SK-N-SH treated with all-trans-retinoic acid at 6 μM for 48 hours (cell line): ENCODE results near the gene CENPP.

Source experiments
- ATAC-seq: fragments of 200-7000 bp; cut with Tn5 transposase; 3 replicates; pipeline ENCODE4 v1.9.1; 2020; ENCODE audit warnings: mild to moderate bottlenecking, moderate library complexity
- ARNTL ChIP-seq: fragments of 450-650 bp; formaldehyde crosslinking; IDR thresholded peaks from 2 replicates; pipeline ENCODE4 v1.5.0; 2020; ENCODE audit warnings: low read depth, mild to moderate bottlenecking, moderate library complexity, borderline replicate concordance
- GLIS3 ChIP-seq: fragments of 250-450 bp; sonication (Bioruptor Pico); IDR thresholded peaks from 2 replicates; pipeline ENCODE4 v1.5.0; 2020; ENCODE audit warnings: mild to moderate bottlenecking, moderate library complexity
- ISL1 ChIP-seq: fragments of 250-450 bp; sonication (Bioruptor Pico); IDR thresholded peaks from 2 replicates; pipeline ENCODE4 v2.1.2; 2022; ENCODE audit warnings: mild to moderate bottlenecking, moderate library complexity
- OSR1 ChIP-seq: fragments of 250-450 bp; sonication (Bioruptor Pico); IDR thresholded peaks from 2 replicates; pipeline ENCODE4 v1.8.0; 2022; ENCODE audit warnings: moderate library complexity, mild to moderate bottlenecking, inconsistent platforms
- RARB ChIP-seq: fragments of 250-450 bp; sonication (Bioruptor Pico); IDR thresholded peaks from 2 replicates; pipeline ENCODE4 v1.8.0; 2021; ENCODE audit warnings: mild to moderate bottlenecking, moderate library complexity
- TCF4 ChIP-seq: fragments of 250-450 bp; sonication (Bioruptor Pico); IDR thresholded peaks from 2 replicates; pipeline ENCODE4 v1.8.0; 2021; ENCODE audit warnings: mild to moderate bottlenecking, moderate library complexity, borderline replicate concordance
- ZC3H10 ChIP-seq: fragments of 250-450 bp; sonication (Bioruptor Pico); IDR thresholded peaks from 2 replicates; pipeline ENCODE4 v1.5.1; 2021; ENCODE audit warnings: mild to moderate bottlenecking, moderate library complexity
- ZFP3 ChIP-seq: fragments of 250-450 bp; sonication (Bioruptor Pico); IDR thresholded peaks from 2 replicates; pipeline ENCODE4 v1.5.0; 2020; ENCODE audit warnings: mild to moderate bottlenecking, moderate library complexity
- ZFP30 ChIP-seq: fragments of 450-650 bp; formaldehyde crosslinking; IDR thresholded peaks from 2 replicates; pipeline ENCODE4 v1.5.0; 2022; ENCODE audit warnings: mild to moderate bottlenecking, moderate library complexity
- ZNF70 ChIP-seq: fragments of 450-650 bp; formaldehyde crosslinking; IDR thresholded peaks from 2 replicates; pipeline ENCODE4 v1.5.0; 2020; ENCODE audit warnings: mild to moderate bottlenecking, moderate library complexity
- ZNF8 ChIP-seq: fragments of 450-650 bp; formaldehyde crosslinking; IDR thresholded peaks from 2 replicates; pipeline ENCODE4 v1.5.0; 2020; ENCODE audit warnings: mild to moderate bottlenecking, moderate library complexity
- TF ChIP-seq, protein P1 (sequence below): fragments of 250-450 bp; sonication (Bioruptor Pico); IDR thresholded peaks from 2 replicates; pipeline ENCODE4 v1.5.1; 2020; ENCODE audit warnings: low read depth, mild to moderate bottlenecking, moderate library complexity
- TF ChIP-seq, protein P2 (sequence below): fragments of 250-450 bp; sonication (Bioruptor Pico); IDR thresholded peaks from 2 replicates; pipeline ENCODE4 v1.5.0; 2020; ENCODE audit warnings: mild to moderate bottlenecking, moderate library complexity
- TF ChIP-seq, protein P3 (sequence below): fragments of 250-450 bp; sonication (Bioruptor Pico); IDR thresholded peaks from 2 replicates; pipeline ENCODE4 v1.8.0; 2020; ENCODE audit warnings: mild to moderate bottlenecking, moderate library complexity, borderline replicate concordance
- TF ChIP-seq, protein P4 (sequence below): fragments of 250-450 bp; sonication (Bioruptor Pico); IDR thresholded peaks from 2 replicates; pipeline ENCODE4 v1.5.1; 2021; ENCODE audit warnings: mild to moderate bottlenecking, moderate library complexity

Gene CENPP

DNA sequence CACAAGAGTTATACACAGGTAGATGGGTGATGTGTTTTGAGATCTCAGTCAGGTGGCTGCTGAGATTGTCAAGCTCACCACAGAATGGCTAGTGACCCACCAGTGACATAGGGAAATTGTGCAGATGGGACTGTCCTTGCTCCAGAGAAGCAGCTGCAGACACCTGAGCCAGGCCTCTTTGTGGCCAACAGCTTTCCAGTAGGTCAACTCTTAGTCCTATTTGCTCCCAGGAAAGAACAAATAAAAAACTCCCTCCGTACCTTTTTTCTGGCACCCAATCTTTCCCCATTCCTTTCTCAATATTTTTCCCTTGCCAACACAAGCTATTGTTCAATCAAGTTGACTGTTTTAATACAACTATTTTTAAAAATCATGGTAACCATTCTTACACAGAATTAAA is 46.5 kb upstream of the CENPP start:
- no peak for TF ChIP-seq ZNF70
- no peak for TF ChIP-seq GLIS3 (CRISPR knock-in tag)
- no peak for TF ChIP-seq ZNF8 (CRISPR knock-in tag)
- TF ChIP-seq ISL1 (CRISPR knock-in tag), result no peak
- TF ChIP-seq, protein P1, sequence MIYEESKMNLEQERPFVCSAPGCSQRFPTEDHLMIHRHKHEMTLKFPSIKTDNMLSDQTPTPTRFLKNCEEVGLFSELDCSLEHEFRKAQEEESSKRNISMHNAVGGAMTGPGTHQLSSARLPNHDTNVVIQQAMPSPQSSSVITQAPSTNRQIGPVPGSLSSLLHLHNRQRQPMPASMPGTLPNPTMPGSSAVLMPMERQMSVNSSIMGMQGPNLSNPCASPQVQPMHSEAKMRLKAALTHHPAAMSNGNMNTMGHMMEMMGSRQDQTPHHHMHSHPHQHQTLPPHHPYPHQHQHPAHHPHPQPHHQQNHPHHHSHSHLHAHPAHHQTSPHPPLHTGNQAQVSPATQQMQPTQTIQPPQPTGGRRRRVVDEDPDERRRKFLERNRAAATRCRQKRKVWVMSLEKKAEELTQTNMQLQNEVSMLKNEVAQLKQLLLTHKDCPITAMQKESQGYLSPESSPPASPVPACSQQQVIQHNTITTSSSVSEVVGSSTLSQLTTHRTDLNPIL (CRISPR knock-in tag), result no peak
- TF ChIP-seq, protein P2, sequence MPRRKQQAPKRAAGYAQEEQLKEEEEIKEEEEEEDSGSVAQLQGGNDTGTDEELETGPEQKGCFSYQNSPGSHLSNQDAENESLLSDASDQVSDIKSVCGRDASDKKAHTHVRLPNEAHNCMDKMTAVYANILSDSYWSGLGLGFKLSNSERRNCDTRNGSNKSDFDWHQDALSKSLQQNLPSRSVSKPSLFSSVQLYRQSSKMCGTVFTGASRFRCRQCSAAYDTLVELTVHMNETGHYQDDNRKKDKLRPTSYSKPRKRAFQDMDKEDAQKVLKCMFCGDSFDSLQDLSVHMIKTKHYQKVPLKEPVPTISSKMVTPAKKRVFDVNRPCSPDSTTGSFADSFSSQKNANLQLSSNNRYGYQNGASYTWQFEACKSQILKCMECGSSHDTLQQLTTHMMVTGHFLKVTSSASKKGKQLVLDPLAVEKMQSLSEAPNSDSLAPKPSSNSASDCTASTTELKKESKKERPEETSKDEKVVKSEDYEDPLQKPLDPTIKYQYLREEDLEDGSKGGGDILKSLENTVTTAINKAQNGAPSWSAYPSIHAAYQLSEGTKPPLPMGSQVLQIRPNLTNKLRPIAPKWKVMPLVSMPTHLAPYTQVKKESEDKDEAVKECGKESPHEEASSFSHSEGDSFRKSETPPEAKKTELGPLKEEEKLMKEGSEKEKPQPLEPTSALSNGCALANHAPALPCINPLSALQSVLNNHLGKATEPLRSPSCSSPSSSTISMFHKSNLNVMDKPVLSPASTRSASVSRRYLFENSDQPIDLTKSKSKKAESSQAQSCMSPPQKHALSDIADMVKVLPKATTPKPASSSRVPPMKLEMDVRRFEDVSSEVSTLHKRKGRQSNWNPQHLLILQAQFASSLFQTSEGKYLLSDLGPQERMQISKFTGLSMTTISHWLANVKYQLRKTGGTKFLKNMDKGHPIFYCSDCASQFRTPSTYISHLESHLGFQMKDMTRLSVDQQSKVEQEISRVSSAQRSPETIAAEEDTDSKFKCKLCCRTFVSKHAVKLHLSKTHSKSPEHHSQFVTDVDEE, result no peak
- TF ChIP-seq, protein P3, sequence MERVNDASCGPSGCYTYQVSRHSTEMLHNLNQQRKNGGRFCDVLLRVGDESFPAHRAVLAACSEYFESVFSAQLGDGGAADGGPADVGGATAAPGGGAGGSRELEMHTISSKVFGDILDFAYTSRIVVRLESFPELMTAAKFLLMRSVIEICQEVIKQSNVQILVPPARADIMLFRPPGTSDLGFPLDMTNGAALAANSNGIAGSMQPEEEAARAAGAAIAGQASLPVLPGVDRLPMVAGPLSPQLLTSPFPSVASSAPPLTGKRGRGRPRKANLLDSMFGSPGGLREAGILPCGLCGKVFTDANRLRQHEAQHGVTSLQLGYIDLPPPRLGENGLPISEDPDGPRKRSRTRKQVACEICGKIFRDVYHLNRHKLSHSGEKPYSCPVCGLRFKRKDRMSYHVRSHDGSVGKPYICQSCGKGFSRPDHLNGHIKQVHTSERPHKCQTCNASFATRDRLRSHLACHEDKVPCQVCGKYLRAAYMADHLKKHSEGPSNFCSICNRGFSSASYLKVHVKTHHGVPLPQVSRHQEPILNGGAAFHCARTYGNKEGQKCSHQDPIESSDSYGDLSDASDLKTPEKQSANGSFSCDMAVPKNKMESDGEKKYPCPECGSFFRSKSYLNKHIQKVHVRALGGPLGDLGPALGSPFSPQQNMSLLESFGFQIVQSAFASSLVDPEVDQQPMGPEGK, result no peak
- TF ChIP-seq TCF4 (CRISPR knock-in tag), result no peak
- TF ChIP-seq ZFP3, result no peak
- TF ChIP-seq ZC3H10 (CRISPR knock-in tag), result no peak
- no peak for TF ChIP-seq OSR1 (CRISPR knock-in tag)
- TF ChIP-seq ZFP30 (CRISPR knock-in tag), result no peak
- TF ChIP-seq ARNTL (CRISPR knock-in tag), result no peak
- no peak for TF ChIP-seq RARB
- TF ChIP-seq, protein P4, sequence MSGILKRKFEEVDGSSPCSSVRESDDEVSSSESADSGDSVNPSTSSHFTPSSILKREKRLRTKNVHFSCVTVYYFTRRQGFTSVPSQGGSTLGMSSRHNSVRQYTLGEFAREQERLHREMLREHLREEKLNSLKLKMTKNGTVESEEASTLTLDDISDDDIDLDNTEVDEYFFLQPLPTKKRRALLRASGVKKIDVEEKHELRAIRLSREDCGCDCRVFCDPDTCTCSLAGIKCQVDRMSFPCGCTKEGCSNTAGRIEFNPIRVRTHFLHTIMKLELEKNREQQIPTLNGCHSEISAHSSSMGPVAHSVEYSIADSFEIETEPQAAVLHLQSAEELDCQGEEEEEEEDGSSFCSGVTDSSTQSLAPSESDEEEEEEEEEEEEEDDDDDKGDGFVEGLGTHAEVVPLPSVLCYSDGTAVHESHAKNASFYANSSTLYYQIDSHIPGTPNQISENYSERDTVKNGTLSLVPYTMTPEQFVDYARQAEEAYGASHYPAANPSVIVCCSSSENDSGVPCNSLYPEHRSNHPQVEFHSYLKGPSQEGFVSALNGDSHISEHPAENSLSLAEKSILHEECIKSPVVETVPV (CRISPR knock-in tag), result no peak
- no peak for ATAC-seq

DNA sequence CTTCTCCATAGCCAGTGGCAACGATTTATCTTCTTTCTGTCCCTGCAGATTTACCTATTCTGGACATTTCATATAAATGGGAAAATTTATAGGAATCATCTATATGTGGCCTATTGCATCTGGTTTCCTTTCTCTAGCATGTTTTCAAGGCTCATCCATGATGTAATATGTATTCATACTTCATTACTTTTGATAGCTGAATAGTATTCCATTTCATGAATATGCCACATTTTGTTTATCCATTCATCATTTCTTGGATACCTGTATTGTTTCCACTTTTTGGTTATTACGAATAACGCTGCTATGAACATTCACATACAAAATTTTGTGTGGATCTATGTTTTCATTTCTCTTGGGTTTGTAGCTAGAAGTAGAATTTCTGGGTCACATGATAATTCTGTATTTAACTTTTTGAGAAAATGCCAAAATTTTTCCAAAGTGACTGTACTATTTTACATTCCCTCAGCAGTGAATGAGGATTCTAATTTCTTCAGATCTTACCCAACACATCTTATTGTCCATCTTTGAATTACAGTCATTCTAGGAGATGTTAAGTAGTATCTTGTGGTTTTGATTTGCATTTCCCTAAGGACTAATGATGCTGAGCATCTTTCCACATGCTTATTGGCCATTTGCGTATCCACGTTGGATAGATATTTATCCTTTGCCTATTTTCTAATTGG is 35.9 kb upstream of the CENPP start:
- ATAC-seq, result no peak
- TF ChIP-seq, protein P4 (CRISPR knock-in tag), result no peak
- peak; percentile 52; the same call in 1 of the 2 replicates for TF ChIP-seq ZNF8 (CRISPR knock-in tag)
- TF ChIP-seq ZFP30 (CRISPR knock-in tag), result no peak
- no peak for TF ChIP-seq ZC3H10 (CRISPR knock-in tag)

DNA sequence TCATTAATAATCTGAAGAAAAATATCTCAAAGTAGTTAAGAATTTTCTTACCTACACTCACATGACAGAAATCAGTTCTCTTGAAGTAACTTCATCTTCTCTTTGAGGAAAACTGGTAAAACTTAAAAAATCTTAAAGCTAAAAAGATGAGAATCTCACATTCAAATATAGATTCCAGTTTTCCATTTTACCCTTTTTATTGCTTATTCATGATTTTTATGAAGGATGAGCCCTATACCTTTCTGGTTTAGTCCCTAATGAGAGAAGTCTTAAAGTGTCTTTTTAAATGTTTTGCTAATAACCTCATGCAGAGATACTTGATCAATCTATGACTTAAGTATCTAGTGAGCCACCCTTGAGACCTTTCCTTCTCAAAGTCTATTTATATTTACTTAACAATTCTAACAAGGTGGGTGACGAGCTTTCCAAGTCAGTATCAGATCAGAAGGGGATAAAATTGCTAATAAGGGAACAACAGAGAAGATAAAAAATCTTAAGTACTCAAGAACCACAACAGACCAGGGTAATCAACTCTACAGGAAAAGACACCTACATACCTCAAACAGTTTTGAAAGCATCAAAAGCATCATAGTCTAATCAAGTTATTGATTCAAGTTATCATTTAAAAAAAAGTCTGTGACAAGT is 34.8 kb upstream of the CENPP start:
- no peak for TF ChIP-seq ISL1 (CRISPR knock-in tag)
- TF ChIP-seq, protein P4 (CRISPR knock-in tag), result no peak
- TF ChIP-seq, protein P3, result no peak
- TF ChIP-seq, all 23 proteins: peak for 0
- ATAC-seq, result no peak
